K562 (cell line): ENCODE results near the gene SPINT1. TPM values are rescaled to one million over a fixed set of nuclear protein-coding genes. Genes with fewer than 3 reads are reported as not detected.

Experiments used
- ATAC-seq: fragments of 200-7000 bp; cut with Tn5 transposase; 3 replicates; pipeline ENCODE4 v1.9.1; 2020; ENCODE audit warnings: moderate library complexity
- BruUV-seq: library from RNA; stranded (reverse); fragments of 400-500 nt; replicated peaks from 2 replicates; lab custom pipeline; 2021; lab: Mats Ljungman, UMichigan
- CTCF ChIA-PET: fragments of 300-600 bp; formaldehyde crosslinking; extraction: SDS; loops from one replicate; lab custom pipeline; 2021; ENCODE audit warnings: low intra/inter-chr PET ratio; lab: Yijun Ruan, JAX
- POLR2A ChIA-PET: fragments of 300-600, 350-650 bp; sonication (Branson Sonifier 250); formaldehyde crosslinking; extraction: SDS; loops from one replicate; lab custom pipeline; 2021; ENCODE audit warnings: antibody characterized with exemption, inconsistent platforms; lab: Yijun Ruan, JAX
- DNase-seq, 4 experiments: peaks; one replicate each; pipeline versions ENCODE4 v3.0.0 to v3.0.0-alpha.2; 2011 to 2018; ENCODE audit warnings: low spot score in 3 of 4, mixed read lengths in 3 of 4; ENCODE audit errors: extremely low read depth in 1 of 4
- FAIRE-seq: peaks from 2 replicates; lab custom pipeline; 2011; peaks lifted over from hg19 to GRCh38; lab: Jason Lieb, UNC
- H2AFZ ChIP-seq: 2 replicates; pipeline ENCODE4 v1.6.0; 2011; ENCODE audit warnings: low read depth, low read length, control low read depth, inconsistent platforms
- H3K27ac ChIP-seq: fragments of 200-600 bp; 3 replicates; pipeline ENCODE4 v1.8.0; 2011; ENCODE audit warnings: low read depth, mild to moderate bottlenecking, control low read depth, inconsistent platforms, low read length, moderate library complexity, mixed read lengths; ENCODE audit errors: extremely low read depth
- H3K27me3 ChIP-seq, 2 experiments: fragments of 300-600 bp in 1 of 2; 2 replicates in 1 of 2; 3 replicates in 1 of 2; pipeline versions ENCODE4 v1.6.0 to v1.8.0; 2011; ENCODE audit warnings: inconsistent platforms in 2 of 2, low read length in 2 of 2, mild to moderate bottlenecking in 1 of 2, mixed read lengths in 1 of 2, moderate library complexity in 1 of 2; ENCODE audit not compliant: control insufficient read depth in 2 of 2, insufficient read depth in 2 of 2
- H3K36me3 ChIP-seq: fragments of 300-600 bp; 3 replicates; pipeline ENCODE4 v1.8.0; 2011; ENCODE audit warnings: mild to moderate bottlenecking, low read length, inconsistent platforms; ENCODE audit not compliant: control insufficient read depth, insufficient read depth
- H3K4me1 ChIP-seq, 2 experiments: fragments of 200-600 bp in 1 of 2; replicated peaks in 1 of 2; 2 replicates in 1 of 2; 3 replicates in 1 of 2; pipeline versions ENCODE4 v1.5.1 to v1.8.0; 2011; ENCODE audit warnings: inconsistent platforms in 2 of 2, low read length in 2 of 2, mild to moderate bottlenecking in 1 of 2, mixed read lengths in 1 of 2, moderate library complexity in 1 of 2; ENCODE audit not compliant: control insufficient read depth in 2 of 2, insufficient read depth in 2 of 2
- H3K4me2 ChIP-seq: 2 replicates; pipeline ENCODE4 v1.6.1; 2011; ENCODE audit warnings: low read length, control low read depth, inconsistent platforms, mixed read lengths; ENCODE audit not compliant: insufficient read depth
- H3K4me3 ChIP-seq: fragments of 200-600 bp; sonication (generic), shearing (Covaris generic); 2 replicates; pipeline ENCODE4 v1.5.1; 2016; ENCODE audit warnings: control low read depth, inconsistent platforms
- H3K79me2 ChIP-seq: fragments of 200-600 bp; 3 replicates; pipeline ENCODE4 v1.8.0; 2011; ENCODE audit warnings: low read length, inconsistent platforms; ENCODE audit not compliant: control insufficient read depth, insufficient read depth
- H3K9ac ChIP-seq, 2 experiments: 2 replicates each; pipeline versions ENCODE4 v1.6.0 to v1.6.1; 2011; ENCODE audit warnings: low read depth in 2 of 2, low read length in 2 of 2, control low read depth in 1 of 2, inconsistent platforms in 1 of 2, mild to moderate bottlenecking in 1 of 2, mixed read lengths in 1 of 2; ENCODE audit not compliant: insufficient read depth in 1 of 2
- H3K9me1 ChIP-seq: one replicate; pipeline ENCODE4 v1.6.0; 2011; ENCODE audit warnings: inconsistent platforms, mild to moderate bottlenecking, low read length, moderate library complexity; ENCODE audit not compliant: control insufficient read depth, insufficient read depth
- H3K9me3 ChIP-seq: replicated peaks from 2 replicates; pipeline ENCODE4 v1.5.1; 2011; ENCODE audit warnings: low read depth, low read length, inconsistent platforms; ENCODE audit not compliant: control insufficient read depth, insufficient read depth
- H4K20me1 ChIP-seq: replicated peaks from 2 replicates; pipeline ENCODE4 v1.6.1; 2011; ENCODE audit warnings: low read length, inconsistent platforms, mixed read lengths; ENCODE audit not compliant: control insufficient read depth, insufficient read depth
- CC2D1A ChIP-seq: fragments of 450-650 bp; IDR thresholded peaks from 2 replicates; pipeline ENCODE4 v1.6.1; 2017; ENCODE audit warnings: mild to moderate bottlenecking
- CTBP1 ChIP-seq: fragments of 450-650 bp; IDR thresholded peaks from 2 replicates; pipeline ENCODE4 v1.6.1; 2016; ENCODE audit warnings: borderline replicate concordance
- FOXK1 ChIP-seq: sonication (generic); formaldehyde crosslinking; IDR thresholded peaks from 2 replicates; pipeline ENCODE4 v1.8.0; 2022; ENCODE audit warnings: missing genetic modification reagents, mild to moderate bottlenecking, borderline replicate concordance
- KLF16 ChIP-seq: IDR thresholded peaks from 2 replicates; pipeline ENCODE4 v1.6.1; 2016; ENCODE audit warnings: antibody characterized with exemption
- RB1 ChIP-seq: fragments of 450-650 bp; IDR thresholded peaks from 2 replicates; pipeline ENCODE4 v1.6.1; 2017; ENCODE audit warnings: low read depth, mild to moderate bottlenecking
- SAFB ChIP-seq: fragments of 200-400 bp; formaldehyde crosslinking; IDR thresholded peaks from 2 replicates; pipeline ENCODE4 v1.6.1; 2017; ENCODE audit warnings: low read depth, low read length, borderline replicate concordance
- STAG1 ChIP-seq: sonication (generic); formaldehyde crosslinking; IDR thresholded peaks from 2 replicates; pipeline ENCODE4 v1.5.0; 2020; ENCODE audit warnings: missing genetic modification reagents, borderline replicate concordance
- ZNF41 ChIP-seq: fragments of 250-450 bp; sonication (Bioruptor Pico); conservative IDR thresholded peaks from 2 replicates; pipeline ENCODE4 v1.4.0; 2020; ENCODE audit warnings: mild to moderate bottlenecking
- WGBS: fragments of 100-300 bp; shearing (Covaris generic); methylation state at CpG from one replicate; pipeline ENCODE4 v1.1.6; 2016; ENCODE audit warnings: low coverage, mixed read lengths; ENCODE audit not compliant: insufficient coverage; ENCODE audit errors: missing lambda C conversion rate; 5-methylcytosine and 5-hydroxymethylcytosine counted together
- in situ Hi-C: fragments of 300-500 bp; cut with MboI; formaldehyde crosslinking; loops from 4 replicates; pipeline ENCODE4 v1.15.0; 2018; ENCODE audit warnings: inconsistent platforms, mixed read lengths
- intact Hi-C: fragments of 100-400 bp; cut with micrococcal nuclease; formaldehyde crosslinking; loops from 2 replicates; pipeline ENCODE4 v1.14.2; 2022
- polyA plus RNA-seq, 8 experiments: library from polyadenylated mRNA; depleted of rRNA in 4 of 8; stranded (reverse) in 5 of 8; unstranded in 3 of 8; fragments of >200 nt; fragmentation: Nextera tagmentation in 2 of 8; fragmentation: Illumina TruSeq in 1 of 8; extraction: Ambion mirVana in 2 of 8; extraction: Trizol in 1 of 8; gene quantifications; 2 replicates each; pipeline versions ENCODE4 v1.2.1 to v1.2.3, GENCODE V29; 2011 to 2014; ENCODE audit warnings: inconsistent platforms in 1 of 8, missing spikeins in 1 of 8
- total RNA-seq, 7 experiments: library from RNA; depleted of rRNA in 6 of 7; stranded (reverse); fragments of >200 nt in 6 of 7; fragmentation: Illumina TruSeq in 2 of 7; extraction: Trizol in 2 of 7; gene quantifications; 2 replicates each; pipeline versions ENCODE4 v1.2.1 to v1.2.3, GENCODE V29; 2011 to 2021; ENCODE audit warnings: low replicate concordance in 1 of 7
- TF ChIP-seq, protein P1 (sequence below), 2 experiments: fragments of 450-650 bp; formaldehyde crosslinking in 1 of 2; IDR thresholded peaks; 2 replicates each; pipeline versions ENCODE4 v1.4.0 to v1.6.1; 2014 to 2020; ENCODE audit warnings: mild to moderate bottlenecking in 2 of 2, borderline replicate concordance in 1 of 2, low read depth in 1 of 2
- TF ChIP-seq, protein P2 (sequence below): fragments of 450-650 bp; formaldehyde crosslinking; IDR thresholded peaks from 2 replicates; pipeline ENCODE4 v1.4.0; 2020; ENCODE audit warnings: mild to moderate bottlenecking, mixed read lengths

Gene SPINT1
- total and polyA plus RNA-seq, 9 of the 15 experiments (the other 6 are each of a cell fraction or from before 2014, with no cell fraction given), result 0.78 to 4.5 (median 1.5) TPM

DNA sequence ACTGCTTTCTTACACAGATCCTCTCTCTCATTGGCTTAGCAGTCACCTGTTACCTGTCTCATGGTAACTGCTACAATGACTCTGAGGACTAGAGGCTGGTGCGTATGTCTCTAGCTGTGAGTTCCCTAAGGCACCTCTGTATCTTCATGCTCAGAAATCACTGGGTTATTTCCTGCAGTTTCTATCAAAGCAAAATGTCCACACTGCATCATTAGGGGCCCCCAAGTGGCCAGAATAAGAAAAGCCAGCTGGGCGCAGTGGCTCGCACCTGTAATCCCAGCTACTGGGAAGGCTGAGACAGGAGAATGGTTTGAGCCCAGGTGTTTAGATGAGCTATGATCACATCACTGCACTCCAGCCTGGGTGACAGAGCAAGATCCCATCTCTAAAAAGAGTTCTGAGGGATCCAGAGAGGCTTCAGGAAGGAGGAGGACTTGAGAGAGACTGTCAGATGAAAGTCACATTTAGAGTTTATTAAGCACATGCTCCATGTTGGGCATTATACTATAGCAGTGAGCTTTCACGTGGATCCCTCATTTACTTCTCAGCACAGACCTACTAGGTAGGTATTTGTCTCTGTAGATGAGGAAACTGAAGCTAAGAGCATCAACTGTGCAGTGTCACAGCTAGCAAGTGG, 48.1 kb downstream of the SPINT1 start:
- Histone ChIP-seq H3K9me3 (no peaks in the 10 kb centered on the region), H3K27ac (no peak overlapping the region), H3K36me3 (peaks cover 10% of the 10 kb centered on the region; the same call in 2 of the 3 replicates), H3K4me3 (no peak overlapping the region), H3K79me2 (peaks cover 17% of the 10 kb centered on the region), H3K9me1 (no peaks in the 10 kb centered on the region), H3K27me3 (no peaks in the 10 kb centered on the region), H2AFZ (peak overlapping the region; percentile 53), H3K4me2 (no peak overlapping the region; the same call in 1 of the 2 replicates), H4K20me1 (no peaks in the 10 kb centered on the region), H3K4me1 (peaks cover 8 to 16% of the 10 kb centered on the region in 2 experiments; a peak in 4 of 5 replicates), H3K9ac (no peak overlapping the region)
- no TSS peak for BruUV-seq
- in situ Hi-C loops, result loop anchor here (5.0 to 10.0 kb wide), 2 partner anchors 35 to 217 kb away; no protein-coding TSS in a partner anchor
- CTCF ChIA-PET, result interaction anchor here (1.1 to 6.7 kb wide), 3 partner anchors 34 to 110 kb away, joined by 6 to 75 read pairs (median 66); no protein-coding TSS in a partner anchor
- DNase-seq, result peak in 3 of 4 experiments; percentile 39 to 70 (median 46)
- POLR2A ChIA-PET, result interaction anchor here (0.6 to 1.4 kb wide), 9 partner anchors 8 to 537 kb away, joined by 3 to 6 read pairs (median 3); partner anchors contain the start of gene RHOV
- intact Hi-C loops, result loop anchor here (1.0 to 10.0 kb wide), 4 partner anchors 107 to 297 kb away; partner anchors contain the start of gene KNL1
- WGBS, result 2% methylated on average over 4 of the region's 4 CpGs
- ATAC-seq, result peak; percentile 58
- FAIRE-seq, result peak; percentile 83
- TF ChIP-seq, protein P1, sequence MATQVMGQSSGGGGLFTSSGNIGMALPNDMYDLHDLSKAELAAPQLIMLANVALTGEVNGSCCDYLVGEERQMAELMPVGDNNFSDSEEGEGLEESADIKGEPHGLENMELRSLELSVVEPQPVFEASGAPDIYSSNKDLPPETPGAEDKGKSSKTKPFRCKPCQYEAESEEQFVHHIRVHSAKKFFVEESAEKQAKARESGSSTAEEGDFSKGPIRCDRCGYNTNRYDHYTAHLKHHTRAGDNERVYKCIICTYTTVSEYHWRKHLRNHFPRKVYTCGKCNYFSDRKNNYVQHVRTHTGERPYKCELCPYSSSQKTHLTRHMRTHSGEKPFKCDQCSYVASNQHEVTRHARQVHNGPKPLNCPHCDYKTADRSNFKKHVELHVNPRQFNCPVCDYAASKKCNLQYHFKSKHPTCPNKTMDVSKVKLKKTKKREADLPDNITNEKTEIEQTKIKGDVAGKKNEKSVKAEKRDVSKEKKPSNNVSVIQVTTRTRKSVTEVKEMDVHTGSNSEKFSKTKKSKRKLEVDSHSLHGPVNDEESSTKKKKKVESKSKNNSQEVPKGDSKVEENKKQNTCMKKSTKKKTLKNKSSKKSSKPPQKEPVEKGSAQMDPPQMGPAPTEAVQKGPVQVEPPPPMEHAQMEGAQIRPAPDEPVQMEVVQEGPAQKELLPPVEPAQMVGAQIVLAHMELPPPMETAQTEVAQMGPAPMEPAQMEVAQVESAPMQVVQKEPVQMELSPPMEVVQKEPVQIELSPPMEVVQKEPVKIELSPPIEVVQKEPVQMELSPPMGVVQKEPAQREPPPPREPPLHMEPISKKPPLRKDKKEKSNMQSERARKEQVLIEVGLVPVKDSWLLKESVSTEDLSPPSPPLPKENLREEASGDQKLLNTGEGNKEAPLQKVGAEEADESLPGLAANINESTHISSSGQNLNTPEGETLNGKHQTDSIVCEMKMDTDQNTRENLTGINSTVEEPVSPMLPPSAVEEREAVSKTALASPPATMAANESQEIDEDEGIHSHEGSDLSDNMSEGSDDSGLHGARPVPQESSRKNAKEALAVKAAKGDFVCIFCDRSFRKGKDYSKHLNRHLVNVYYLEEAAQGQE (IDR thresholded peaks at IDR 0.05; ENCODE audit: borderline replicate concordance), result peak; percentile 82; the same call in 1 of the 2 replicates
- TF ChIP-seq, protein P1 (CRISPR knock-in tag; IDR thresholded peaks at IDR 0.05; ENCODE audit: low read depth), result no peak
- TF ChIP-seq CTBP1 (peak; percentile 17; the same call in 1 of the 2 replicates), ZNF41 (CRISPR knock-in tag) (no peak), KLF16 (0 out of 2 replicates have a peak, but pooled peaks have one; percentile 10), CC2D1A (0 out of 2 replicates have a peak, but pooled peaks have one; percentile 27), RB1 (0 out of 2 replicates have a peak, but pooled peaks have one; percentile 46), STAG1 (CRISPR knock-in tag) (peak; percentile 34; the same call in 1 of the 2 replicates), SAFB (no peak), FOXK1 (CRISPR knock-in tag) (no peak)
- TF ChIP-seq, protein P2, sequence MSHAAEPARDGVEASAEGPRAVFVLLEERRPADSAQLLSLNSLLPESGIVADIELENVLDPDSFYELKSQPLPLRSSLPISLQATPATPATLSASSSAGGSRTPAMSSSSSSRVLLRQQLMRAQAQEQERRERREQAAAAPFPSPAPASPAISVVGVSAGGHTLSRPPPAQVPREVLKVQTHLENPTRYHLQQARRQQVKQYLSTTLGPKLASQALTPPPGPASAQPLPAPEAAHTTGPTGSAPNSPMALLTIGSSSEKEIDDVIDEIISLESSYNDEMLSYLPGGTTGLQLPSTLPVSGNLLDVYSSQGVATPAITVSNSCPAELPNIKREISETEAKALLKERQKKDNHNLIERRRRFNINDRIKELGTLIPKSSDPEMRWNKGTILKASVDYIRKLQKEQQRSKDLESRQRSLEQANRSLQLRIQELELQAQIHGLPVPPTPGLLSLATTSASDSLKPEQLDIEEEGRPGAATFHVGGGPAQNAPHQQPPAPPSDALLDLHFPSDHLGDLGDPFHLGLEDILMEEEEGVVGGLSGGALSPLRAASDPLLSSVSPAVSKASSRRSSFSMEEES (CRISPR knock-in tag), result no peak
